Left ventricle myocardium inferior (tissue), 1 donor: ENCODE data around the gene SST. TPM values are rescaled to one million over a fixed set of nuclear protein-coding genes. Genes with fewer than 3 reads are reported as not detected.

Experiments used
- DNase-seq: peaks from one replicate; pipeline ENCODE4 v3.0.0-alpha.2; 2020
- H3K27ac ChIP-seq: fragments of 200-600 bp; replicated peaks from 2 replicates; pipeline ENCODE4 v1.8.0; 2021
- H3K27me3 ChIP-seq: fragments of 200-600 bp; 2 replicates; pipeline ENCODE4 v1.8.0; 2021; ENCODE audit warnings: low read depth
- H3K36me3 ChIP-seq: fragments of 200-600 bp; 2 replicates; pipeline ENCODE4 v1.8.0; 2021
- H3K4me1 ChIP-seq: fragments of 200-600 bp; 2 replicates; pipeline ENCODE4 v1.8.0; 2021
- H3K4me3 ChIP-seq: fragments of 200-600 bp; 2 replicates; pipeline ENCODE4 v1.8.0; 2021; ENCODE audit warnings: mild to moderate bottlenecking, moderate library complexity
- H3K9me3 ChIP-seq: fragments of 200-600 bp; replicated peaks from 2 replicates; pipeline ENCODE4 v1.8.0; 2021
- CTCF ChIP-seq: fragments of 200-600 bp; IDR thresholded peaks from 2 replicates; pipeline ENCODE4 v1.8.0; 2021; ENCODE audit warnings: antibody characterized with exemption, mild to moderate bottlenecking, borderline replicate concordance
- intact Hi-C: fragments of 100-400 bp; cut with micrococcal nuclease; formaldehyde crosslinking; loops from one replicate; pipeline ENCODE4 v1.11.0; 2022
- long read RNA-seq: library from polyadenylated mRNA; unstranded; transcript quantifications from one replicate; pipeline ENCODE4 v2.0.0, GENCODE V29; 2021
- total RNA-seq: library from RNA; stranded (reverse); fragmentation: NEBNext Ultra II Directional; extraction: Animal tissue kit (Norgen Biotek cat#: 25700); gene quantifications from one replicate; pipeline ENCODE4 v1.2.1, GENCODE V29; 2021
- donor health status: DM: no; HTN: yes; CAD: no; lungs with severe emphysema.

The SST gene
- total RNA-seq = not detected
- long read RNA-seq = 0 reads

GRCh38 chr3:187669675-187670504 lies at the start of gene SST:
Gene SST (minus strand): TSS chr3:187670394. CDS start chr3:187670291, 103 bp downstream.
- H3K27ac ChIP-seq = no peak within 1 kb of the TSS
- DNase-seq = no peak
- no peak for TF ChIP-seq CTCF
- H3K4me1 ChIP-seq = no peaks in the 10 kb centered on the region
- no peak within 1 kb of the TSS for H3K4me3 ChIP-seq
- intact Hi-C loops = loop anchor here (10.0 kb wide), 1 partner anchor 455 kb away; no protein-coding TSS in a partner anchor
- H3K36me3 ChIP-seq = no peaks in the 10 kb centered on the region
- H3K27me3 ChIP-seq = peaks cover 86% of the 10 kb centered on the region
- no peaks in the 10 kb centered on the region for H3K9me3 ChIP-seq

- TF ChIP-seq CTCF = no peak
- H3K27me3 ChIP-seq = no peaks in the 10 kb centered on the region
- H3K4me1 ChIP-seq = peaks cover 7% of the 10 kb centered on the region
- H3K4me3 ChIP-seq = no peak overlapping the region
- H3K27ac ChIP-seq = peak overlapping the region; percentile 36
- no peaks in the 10 kb centered on the region for H3K9me3 ChIP-seq
- no peak for DNase-seq
- peaks cover 44% of the 10 kb centered on the region for H3K36me3 ChIP-seq
- intact Hi-C loops = no loop called here
These were observed 49.6 kb upstream of the SST start for GRCh38 chr3:187719628-187720336.

GRCh38 chr3:187718802-187719201 lies 48.6 kb upstream of the SST start:
- intact Hi-C loops = no loop called here
- no peak for DNase-seq
- H3K36me3 ChIP-seq = peaks cover 34% of the 10 kb centered on the region
- no peak overlapping the region for H3K27ac ChIP-seq
- H3K27me3 ChIP-seq = no peaks in the 10 kb centered on the region
- H3K4me1 ChIP-seq = peaks cover 13% of the 10 kb centered on the region
- no peak for TF ChIP-seq CTCF
- H3K4me3 ChIP-seq = no peak overlapping the region
- no peaks in the 10 kb centered on the region for H3K9me3 ChIP-seq

- Histone ChIP-seq H3K27me3 (no peaks in the 10 kb centered on the region), H3K4me3 (no peak overlapping the region), H3K4me1 (peaks cover 16% of the 10 kb centered on the region), H3K27ac (no peak overlapping the region), H3K36me3 (peaks cover 22% of the 10 kb centered on the region), H3K9me3 (no peaks in the 10 kb centered on the region)
- no peak for TF ChIP-seq CTCF
- DNase-seq = no peak
- intact Hi-C loops = no loop called here
These were observed 47.4 kb upstream of the SST start for GRCh38 chr3:187717572-187717971.

- Histone ChIP-seq H3K27me3 (no peaks in the 10 kb centered on the region), H3K36me3 (no peaks in the 10 kb centered on the region), H3K27ac (no peak overlapping the region), H3K9me3 (no peaks in the 10 kb centered on the region), H3K4me3 (no peak overlapping the region), H3K4me1 (peaks cover 8% of the 10 kb centered on the region)
- DNase-seq = peak; percentile 40
- intact Hi-C loops = no loop called here
- TF ChIP-seq CTCF = peak; percentile 95
These were observed 44.3 kb upstream of the SST start for GRCh38 chr3:187714404-187714979.
